Large intestine (tissue), 3 donors: ENCODE measurements around the gene ZNF22. TPM values are rescaled to one million over a fixed set of nuclear protein-coding genes. Genes with fewer than 3 reads are reported as not detected.
"Not testable (repeated sequence)": the region's sequence is repeated elsewhere in the genome, so short reads cannot be mapped to it uniquely, and the experiment has no call there.

Source experiments
- DNase-seq, 2 donors: peaks; one replicate each; pipeline versions ENCODE4 v3.0.0 to v3.0.0-alpha.2; 2013
- H3K27ac ChIP-seq: one replicate; pipeline ENCODE4 v1.5.1; 2013; ENCODE audit warnings: low read length
- H3K27me3 ChIP-seq: 2 replicates; pipeline ENCODE4 v1.6.1; 2013; ENCODE audit warnings: low read length; ENCODE audit not compliant: control insufficient read depth, insufficient read depth
- H3K36me3 ChIP-seq: 2 replicates; pipeline ENCODE4 v1.6.1; 2013; ENCODE audit warnings: low read length; ENCODE audit not compliant: control insufficient read depth, insufficient read depth
- H3K4me1 ChIP-seq: one replicate; pipeline ENCODE4 v1.6.1; 2013; ENCODE audit warnings: low read length; ENCODE audit not compliant: control insufficient read depth, insufficient read depth
- H3K4me3 ChIP-seq: one replicate; pipeline ENCODE4 v1.5.1; 2013; ENCODE audit warnings: low read length
- H3K9me3 ChIP-seq: one replicate; pipeline ENCODE4 v1.6.1; 2013; ENCODE audit warnings: mild to moderate bottlenecking, low read depth, low read length, moderate library complexity; ENCODE audit not compliant: control insufficient read depth
- WGBS: methylation state at CpG from one replicate; pipeline ENCODE4 v1.1.5; 2013; ENCODE audit warnings: low lambda C conversion rate; ENCODE audit not compliant: insufficient coverage; 5-methylcytosine and 5-hydroxymethylcytosine counted together
- polyA plus RNA-seq: library from polyadenylated mRNA; unstranded; fragments of 120-200 nt; gene quantifications from one replicate; pipeline ENCODE4 v1.2.1, GENCODE V29; 2013

The ZNF22 gene
- polyA plus RNA-seq, 1 donor = 35.7 TPM

DNA sequence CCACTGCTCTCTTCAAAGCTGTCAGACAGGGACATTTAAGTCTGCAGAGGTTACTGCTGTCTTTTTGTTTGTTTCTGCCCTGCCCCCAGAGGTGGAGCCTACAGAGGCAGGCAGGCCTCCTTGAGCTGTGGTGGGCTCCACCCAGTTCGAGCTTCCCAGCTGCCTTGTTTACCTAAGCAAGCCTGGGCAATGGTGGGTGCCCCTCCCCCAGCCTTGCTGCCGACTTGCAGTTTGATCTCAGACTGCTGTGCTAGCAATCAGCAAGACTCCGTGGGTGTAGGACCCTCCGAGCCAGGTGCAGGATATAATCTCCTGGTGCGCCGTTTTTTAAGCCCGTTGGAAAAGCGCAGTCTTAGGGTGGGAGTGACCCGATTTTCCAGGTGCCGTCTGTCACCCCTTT lies 13.8 kb downstream of the ZNF22 start:
- not testable (repeated sequence) for H3K9me3 ChIP-seq, H3K4me1 ChIP-seq, DNase-seq, H3K4me3 ChIP-seq, H3K27me3 ChIP-seq, H3K36me3 ChIP-seq, H3K27ac ChIP-seq
- no CpG with 5 or more reads among the region's 10 CpGs for WGBS

DNA sequence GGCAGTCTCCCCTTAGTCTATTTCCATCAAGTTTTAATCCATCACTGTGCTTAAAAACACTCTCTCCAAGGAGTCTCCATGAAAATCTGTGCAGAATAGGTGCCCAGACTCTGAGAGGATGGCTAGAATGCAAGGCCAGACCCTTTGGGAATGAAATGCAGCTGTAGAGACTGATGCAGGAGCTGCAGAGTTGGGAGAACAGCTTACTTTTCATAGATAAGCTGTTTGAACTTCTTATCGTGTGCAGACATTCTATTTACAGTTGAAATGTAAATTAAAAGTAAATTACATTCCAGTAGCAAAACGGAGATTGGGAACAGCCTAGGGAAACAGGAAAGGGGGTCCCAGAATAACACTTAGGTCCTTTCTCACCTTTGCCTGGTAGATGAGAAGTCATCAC lies 14.9 kb downstream of the ZNF22 start:
- no peak for DNase-seq
- H3K4me3 ChIP-seq = no peak overlapping the region

DNA sequence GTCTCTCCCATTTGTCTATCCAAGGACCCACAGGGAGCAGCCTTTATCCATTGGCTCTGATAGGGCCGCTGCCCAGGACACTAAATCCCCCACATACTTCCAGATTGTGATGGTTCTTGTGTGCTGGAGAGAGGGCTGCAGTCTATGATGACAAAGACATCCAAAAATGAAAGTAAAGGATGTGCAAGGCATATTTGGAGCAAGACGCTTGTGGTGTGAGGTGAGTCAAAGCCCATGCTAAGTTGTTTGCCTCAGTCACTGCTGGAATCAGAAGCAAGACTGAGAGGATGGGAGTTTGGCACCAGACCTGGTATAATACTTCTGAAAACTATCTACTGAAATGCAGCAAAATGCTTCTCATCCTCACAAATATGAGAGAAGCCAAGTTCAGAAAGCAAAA lies 22.7 kb downstream of the ZNF22 start:
- no peak overlapping the region for H3K4me3 ChIP-seq
- H3K9me3 ChIP-seq = no peaks in the 10 kb centered on the region
- no peak for DNase-seq
- H3K27ac ChIP-seq = no peak overlapping the region
- no peaks in the 10 kb centered on the region for H3K36me3 ChIP-seq
- no peaks in the 10 kb centered on the region for H3K27me3 ChIP-seq
- no peaks in the 10 kb centered on the region for H3K4me1 ChIP-seq
- WGBS = no CpG with 5 or more reads among the region's 2 CpGs

More for the DNA sequence above, 14.9 kb downstream of the ZNF22 start:
- WGBS = 14% methylated on average over 1 of the region's 2 CpGs
- no peaks in the 10 kb centered on the region for H3K4me1 ChIP-seq
- H3K27me3 ChIP-seq = no peaks in the 10 kb centered on the region
- no peak overlapping the region for H3K27ac ChIP-seq
- H3K36me3 ChIP-seq = no peaks in the 10 kb centered on the region
- no peaks in the 10 kb centered on the region for H3K9me3 ChIP-seq

DNA sequence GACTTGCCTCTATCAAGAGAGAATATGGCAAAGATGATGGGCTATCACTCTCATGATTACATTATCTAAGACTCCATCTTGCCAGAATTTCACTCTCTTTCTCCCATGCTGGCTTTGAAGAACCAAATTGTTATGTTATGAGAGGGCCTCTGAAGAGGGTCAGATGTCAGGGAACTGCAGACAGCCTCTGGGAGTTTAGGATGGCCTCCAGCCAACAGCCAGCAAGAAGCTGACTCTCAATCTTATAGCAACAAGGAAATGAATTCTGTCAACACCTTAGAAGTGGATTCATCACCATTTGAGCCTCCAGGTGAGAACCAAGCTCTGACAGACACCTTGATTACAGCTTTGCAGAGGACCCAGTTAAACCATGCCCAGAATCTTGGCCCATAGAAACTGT lies 33.6 kb downstream of the ZNF22 start:
- no peaks in the 10 kb centered on the region for H3K4me1 ChIP-seq
- H3K36me3 ChIP-seq = no peaks in the 10 kb centered on the region
- no peaks in the 10 kb centered on the region for H3K27me3 ChIP-seq
- DNase-seq = no peak
- H3K9me3 ChIP-seq = no peaks in the 10 kb centered on the region
- no peak overlapping the region for H3K27ac ChIP-seq
- no peak overlapping the region for H3K4me3 ChIP-seq

DNA sequence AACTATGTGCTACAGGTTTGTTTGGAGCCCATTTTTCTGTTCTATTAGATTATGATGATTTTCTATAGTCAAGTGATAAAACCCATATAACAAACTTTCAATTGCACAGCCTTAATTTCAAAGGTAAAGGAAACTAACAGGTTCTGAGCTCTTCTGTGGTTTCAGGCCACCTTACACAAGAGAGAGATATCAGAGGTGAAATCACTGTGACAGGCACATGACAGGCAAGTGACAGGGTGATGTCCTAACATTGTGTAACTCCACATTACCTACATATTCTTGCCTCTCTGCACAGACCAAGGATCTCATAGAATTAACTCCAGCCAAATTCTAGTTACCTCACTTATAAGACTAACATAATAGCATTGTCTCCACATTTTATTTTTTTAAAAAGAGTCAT lies 35.0 kb downstream of the ZNF22 start:
- no peak for DNase-seq
- Histone ChIP-seq H3K36me3 (no peaks in the 10 kb centered on the region), H3K27me3 (no peaks in the 10 kb centered on the region), H3K4me1 (no peaks in the 10 kb centered on the region), H3K27ac (no peak overlapping the region), H3K9me3 (no peaks in the 10 kb centered on the region), H3K4me3 (no peak overlapping the region)

DNA sequence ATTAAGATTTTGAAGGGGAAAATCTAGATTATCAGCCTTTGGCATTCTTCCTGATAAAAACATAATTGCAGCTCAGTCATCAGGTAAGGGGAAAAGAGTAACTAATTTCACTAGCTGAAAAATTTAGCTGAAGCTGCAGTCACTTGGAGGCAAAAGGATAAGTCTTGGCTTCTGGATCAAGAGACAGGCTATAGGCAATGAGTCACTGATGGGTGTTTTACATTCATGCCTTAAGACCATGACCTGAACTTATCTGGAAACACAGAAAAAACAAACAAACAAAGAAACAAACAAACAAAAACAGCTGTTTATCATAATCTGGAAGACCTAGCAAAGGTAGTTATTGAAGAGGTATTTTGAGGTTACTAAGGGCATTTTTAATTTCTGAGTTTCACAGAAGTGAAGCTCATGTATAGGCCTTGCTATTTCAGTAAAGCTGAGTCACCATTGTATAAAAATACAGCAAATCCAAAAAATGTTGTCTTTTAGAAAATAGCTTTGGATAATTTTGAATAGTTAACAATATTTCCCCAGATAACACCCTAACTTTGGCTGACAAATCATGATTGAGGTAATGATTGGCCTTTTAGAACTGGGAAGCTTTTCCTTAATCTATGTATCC lies 40.3 kb downstream of the ZNF22 start:
- no peaks in the 10 kb centered on the region for H3K9me3 ChIP-seq
- H3K27ac ChIP-seq = no peak overlapping the region
- no peak for DNase-seq
- no peak overlapping the region for H3K4me3 ChIP-seq
- no peaks in the 10 kb centered on the region for H3K27me3 ChIP-seq
- no peaks in the 10 kb centered on the region for H3K36me3 ChIP-seq
- no peaks in the 10 kb centered on the region for H3K4me1 ChIP-seq

DNA sequence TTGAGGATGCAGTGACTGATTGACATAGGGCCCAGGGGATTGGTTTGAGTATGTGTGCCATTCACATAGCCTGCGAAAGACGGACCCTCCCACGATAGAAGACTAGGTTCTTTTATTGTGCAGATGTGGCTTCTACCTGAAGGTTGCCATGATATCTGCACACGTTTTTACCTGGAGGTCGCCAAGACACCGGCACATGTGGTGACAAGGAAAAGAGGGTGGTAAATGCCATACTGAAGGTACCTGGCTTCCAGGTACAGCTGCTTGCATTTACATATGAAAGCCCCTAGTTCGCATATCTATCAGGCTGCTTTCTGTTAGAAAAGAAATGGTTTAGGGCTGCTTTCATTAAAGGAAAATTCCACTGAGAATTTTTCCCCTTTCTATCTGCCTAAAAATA lies 43.6 kb downstream of the ZNF22 start:
- no peak overlapping the region for H3K4me3 ChIP-seq
- H3K27me3 ChIP-seq = no peaks in the 10 kb centered on the region
- WGBS = no CpG with 5 or more reads among the region's 7 CpGs
- no peaks in the 10 kb centered on the region for H3K9me3 ChIP-seq
- H3K36me3 ChIP-seq = no peaks in the 10 kb centered on the region
- no peaks in the 10 kb centered on the region for H3K4me1 ChIP-seq
- DNase-seq = no peak
- H3K27ac ChIP-seq = no peak overlapping the region

DNA sequence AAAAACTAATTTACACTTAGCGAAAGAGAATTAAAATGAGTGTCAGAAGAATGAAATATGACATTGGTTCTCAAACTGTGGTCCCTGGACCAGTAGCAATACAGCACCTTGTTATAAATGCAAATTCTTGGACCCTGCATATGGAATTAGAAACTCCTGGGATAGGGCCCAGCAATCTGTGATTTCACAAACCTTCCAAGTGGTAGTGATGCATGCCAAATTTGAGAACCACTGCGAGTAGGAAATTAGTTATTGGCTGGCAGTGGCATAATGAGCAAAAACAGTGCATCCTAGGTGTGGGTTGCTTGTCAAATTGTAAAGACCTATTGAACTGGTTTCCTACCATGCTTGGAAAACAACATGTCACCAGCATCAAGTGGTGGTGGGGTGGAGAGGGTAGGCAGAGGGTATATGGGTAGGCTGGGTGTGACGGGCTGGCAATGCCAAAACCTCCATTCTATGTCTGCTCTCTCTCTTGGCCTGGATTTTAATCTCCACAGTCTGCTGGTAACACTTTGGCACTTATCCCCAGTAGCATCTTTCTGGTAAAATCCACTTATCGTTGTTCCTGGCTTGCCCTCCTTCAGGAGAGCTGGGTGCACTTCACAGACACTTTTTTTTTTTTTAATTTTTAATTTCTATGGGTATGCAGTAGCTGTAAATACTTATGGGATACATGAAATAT lies 50.0 kb downstream of the ZNF22 start:
- no peak overlapping the region for H3K27ac ChIP-seq
- DNase-seq = no peak
- no CpG with 5 or more reads among the region's 4 CpGs for WGBS

DNA sequence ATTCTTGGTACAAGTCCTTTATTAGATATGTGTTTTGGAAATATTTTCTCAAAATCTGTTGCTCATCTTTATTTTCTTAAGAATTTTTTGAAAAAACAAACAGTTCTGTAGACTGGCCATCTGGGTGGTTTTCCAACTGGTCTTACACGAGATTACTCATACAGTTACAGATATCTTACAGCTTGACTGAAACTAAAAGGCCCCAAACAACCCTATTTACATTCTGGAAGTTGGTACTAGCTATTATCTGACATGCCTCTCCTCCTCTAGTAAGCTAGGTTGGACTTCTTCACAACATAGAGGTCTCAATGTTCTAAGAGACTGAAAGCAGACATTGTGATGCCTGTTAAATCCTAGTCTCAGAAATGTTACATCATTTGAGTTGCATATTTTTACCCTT lies 52.0 kb downstream of the ZNF22 start:
- H3K4me1 ChIP-seq = no peaks in the 10 kb centered on the region
- no peak for DNase-seq
- no peaks in the 10 kb centered on the region for H3K9me3 ChIP-seq
- H3K27me3 ChIP-seq = no peaks in the 10 kb centered on the region
- WGBS = 88% methylated on average over 1 of the region's 1 CpG
- no peaks in the 10 kb centered on the region for H3K36me3 ChIP-seq
- H3K27ac ChIP-seq = no peak overlapping the region
- no peak overlapping the region for H3K4me3 ChIP-seq

More for the DNA sequence above, 50.0 kb downstream of the ZNF22 start:
- H3K36me3 ChIP-seq = no peaks in the 10 kb centered on the region
- no peak overlapping the region for H3K4me3 ChIP-seq
- no peaks in the 10 kb centered on the region for H3K27me3 ChIP-seq
- H3K9me3 ChIP-seq = no peaks in the 10 kb centered on the region
- no peaks in the 10 kb centered on the region for H3K4me1 ChIP-seq

DNA sequence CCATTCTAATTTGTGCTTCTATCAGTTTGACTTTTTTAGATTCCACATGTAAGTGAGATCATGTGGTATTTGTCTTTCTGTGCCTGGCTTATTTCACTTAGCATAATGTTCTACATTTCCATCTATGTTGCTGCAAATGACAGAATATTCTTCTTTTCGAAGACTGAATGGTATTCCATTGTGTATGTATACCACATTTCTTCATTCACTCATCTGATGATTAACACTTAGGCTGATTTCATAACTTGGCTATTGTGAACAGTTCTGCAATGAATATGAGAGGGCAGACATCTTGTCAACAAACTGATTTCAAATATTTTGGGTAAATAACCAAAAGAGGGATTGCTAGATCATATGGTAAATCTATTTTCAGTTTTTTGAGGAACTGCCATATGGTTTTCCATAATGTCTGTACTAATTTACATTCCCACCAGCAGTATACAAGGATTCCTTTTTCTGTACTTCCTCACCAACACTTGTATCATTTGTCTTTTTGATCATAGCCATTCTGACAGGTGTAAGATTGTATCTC lies 52.9 kb downstream of the ZNF22 start:
- Histone ChIP-seq H3K4me1 (no peaks in the 10 kb centered on the region), H3K9me3 (no peaks in the 10 kb centered on the region), H3K36me3 (no peaks in the 10 kb centered on the region), H3K4me3 (no peak overlapping the region), H3K27ac (no peak overlapping the region), H3K27me3 (no peaks in the 10 kb centered on the region)
- no CpG with 5 or more reads among the region's 1 CpG for WGBS
- DNase-seq = no peak
